GM19438 (cell line): ENCODE measurements around the gene ZNRD2.
A peak's percentile ranks its signal among the peaks of the same experiment; 100 is the strongest.

ENCODE experiments used
- ATAC-seq: cut with Tn5 transposase; IDR thresholded peaks from one replicate; pipeline ENCODE4 v1.9.1; 2021; ENCODE audit warnings: low read depth; ENCODE audit not compliant: unreplicated experiment

Gene ZNRD2

DNA sequence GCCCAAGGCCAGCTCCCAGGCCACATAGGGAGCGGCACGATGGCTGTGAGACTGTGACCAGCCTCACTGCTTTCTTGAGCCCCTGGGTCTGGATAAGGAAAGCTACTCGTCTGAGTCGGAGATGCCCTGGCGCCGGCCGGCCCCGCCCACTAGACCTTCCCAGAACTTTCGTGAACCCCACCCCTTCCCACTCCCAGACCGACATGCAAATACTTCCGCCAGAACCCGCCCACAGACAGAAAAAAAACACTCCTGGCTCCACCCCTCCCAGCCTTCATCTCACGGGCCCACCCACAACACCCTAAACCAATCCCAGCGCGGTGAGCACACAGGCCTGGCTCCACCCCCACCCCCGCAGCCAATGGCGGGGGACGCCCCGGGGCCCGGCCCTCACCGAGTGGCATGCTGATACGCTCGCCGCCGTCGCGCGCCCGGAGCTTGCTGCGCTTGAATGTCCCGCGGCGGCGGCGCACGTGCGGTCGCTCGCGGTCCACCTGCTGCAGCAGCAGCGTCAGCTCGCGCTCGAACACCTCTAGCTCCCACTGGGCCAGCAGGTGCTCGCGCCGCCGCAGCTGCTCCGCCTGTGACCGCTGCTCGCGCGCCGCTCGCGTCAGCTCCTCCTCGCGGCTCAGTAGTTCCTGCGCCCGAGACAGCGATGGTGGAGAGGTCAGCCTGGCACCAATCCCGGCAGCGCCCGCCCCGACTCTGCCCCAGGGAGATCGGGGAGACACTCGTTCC lies 36.8 kb downstream of the ZNRD2 start:
- no peak for ATAC-seq

DNA sequence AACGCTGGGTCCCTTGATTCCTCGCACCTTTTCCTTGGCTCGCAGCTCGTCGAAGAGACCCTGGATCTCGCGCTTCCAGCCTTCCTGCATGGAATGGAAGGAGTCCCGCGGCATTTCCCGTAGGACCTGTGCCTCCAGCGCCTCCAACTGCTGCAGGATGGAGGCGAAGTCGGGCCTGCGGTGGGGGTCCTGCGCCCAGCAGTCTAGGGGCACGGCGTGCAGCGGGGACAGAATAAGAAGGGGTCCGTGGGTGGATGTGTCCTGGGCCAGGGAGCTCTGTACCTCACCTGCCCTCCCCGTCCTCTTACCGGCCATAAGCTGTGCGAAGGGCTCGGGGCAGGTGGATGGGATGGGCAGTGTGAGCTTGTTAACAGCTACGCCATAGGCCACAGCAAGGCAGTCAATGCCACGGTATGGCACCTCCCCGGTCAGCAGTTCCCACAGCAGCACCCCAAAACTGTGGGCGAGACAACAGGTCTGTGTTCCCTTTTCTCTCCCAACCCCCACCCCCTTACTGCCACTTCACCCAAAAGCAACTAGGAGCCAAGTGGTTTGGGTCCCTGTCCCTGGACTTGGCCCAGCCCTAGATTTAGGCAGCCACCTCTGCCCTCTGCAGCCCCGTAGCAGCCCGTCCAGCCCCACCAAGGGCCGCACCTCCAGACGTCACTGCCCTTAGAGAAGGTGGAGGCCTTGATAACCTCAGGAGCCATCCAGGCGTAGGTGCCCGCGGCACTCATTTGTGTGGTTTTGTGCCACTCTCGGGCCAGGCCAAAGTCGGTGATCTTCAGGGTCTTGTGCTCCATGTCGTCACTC lies 37.5 kb downstream of the ZNRD2 start:
- no peak for ATAC-seq

DNA sequence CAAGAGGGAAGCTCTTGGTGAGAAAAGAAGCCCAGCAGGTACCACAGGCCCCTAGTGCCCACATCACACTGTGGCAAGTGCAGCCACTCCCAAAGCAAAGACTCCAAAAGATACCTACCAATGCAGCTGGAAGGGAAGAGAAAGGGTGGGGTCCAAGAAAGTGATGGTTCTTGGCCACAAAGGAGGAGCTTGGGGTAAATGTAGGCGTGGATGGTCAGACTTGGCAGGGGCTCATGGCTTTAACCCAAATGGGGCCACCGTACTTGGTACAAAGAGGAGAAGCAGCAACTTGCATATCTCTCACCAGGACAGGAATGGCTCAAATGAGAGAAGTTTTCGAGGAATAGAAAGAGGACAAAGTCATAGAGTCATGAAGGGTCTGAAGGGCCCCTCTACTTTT lies 39.0 kb downstream of the ZNRD2 start:
- no peak for ATAC-seq

DNA sequence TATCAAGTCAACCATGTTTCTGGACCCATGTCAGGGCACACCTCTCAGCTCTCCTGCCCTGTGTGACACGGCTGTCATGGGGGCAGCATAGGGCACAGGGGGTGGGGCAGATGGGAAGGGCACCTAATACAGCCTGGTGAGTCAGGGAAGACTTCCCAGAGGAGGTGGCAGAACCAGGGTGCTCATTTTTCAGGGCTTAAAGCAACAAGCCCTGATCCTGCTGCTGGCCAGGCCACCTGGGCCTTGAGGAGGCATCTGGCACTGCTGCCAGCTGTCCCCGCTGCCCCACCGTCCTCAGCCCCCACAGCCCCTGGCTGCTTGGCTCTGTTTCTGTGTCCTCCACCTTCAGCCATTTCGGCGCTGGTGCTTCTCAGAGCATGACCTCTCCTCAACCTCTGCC lies 39.4 kb downstream of the ZNRD2 start:
- no peak for ATAC-seq

DNA sequence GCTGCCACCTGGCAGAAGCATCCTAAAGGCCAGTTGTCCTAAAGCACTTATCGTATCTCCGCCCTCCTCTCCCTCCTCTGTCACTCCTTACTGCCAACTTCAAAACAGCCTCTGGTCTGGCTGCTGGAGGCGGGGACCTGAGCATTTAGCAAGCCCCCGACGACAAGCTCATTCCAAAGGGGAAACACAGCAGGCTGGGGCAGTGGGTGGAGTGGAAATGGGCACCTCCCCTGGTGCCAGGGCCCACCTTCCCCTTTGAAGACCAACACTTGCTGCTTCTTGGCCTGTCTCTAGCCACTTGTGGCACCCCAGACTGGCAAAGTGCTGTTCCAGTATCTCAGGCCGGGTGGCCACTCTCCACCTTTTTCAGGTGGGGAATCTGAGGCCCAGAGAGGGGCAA lies 40.1 kb downstream of the ZNRD2 start:
- ATAC-seq: no peak

DNA sequence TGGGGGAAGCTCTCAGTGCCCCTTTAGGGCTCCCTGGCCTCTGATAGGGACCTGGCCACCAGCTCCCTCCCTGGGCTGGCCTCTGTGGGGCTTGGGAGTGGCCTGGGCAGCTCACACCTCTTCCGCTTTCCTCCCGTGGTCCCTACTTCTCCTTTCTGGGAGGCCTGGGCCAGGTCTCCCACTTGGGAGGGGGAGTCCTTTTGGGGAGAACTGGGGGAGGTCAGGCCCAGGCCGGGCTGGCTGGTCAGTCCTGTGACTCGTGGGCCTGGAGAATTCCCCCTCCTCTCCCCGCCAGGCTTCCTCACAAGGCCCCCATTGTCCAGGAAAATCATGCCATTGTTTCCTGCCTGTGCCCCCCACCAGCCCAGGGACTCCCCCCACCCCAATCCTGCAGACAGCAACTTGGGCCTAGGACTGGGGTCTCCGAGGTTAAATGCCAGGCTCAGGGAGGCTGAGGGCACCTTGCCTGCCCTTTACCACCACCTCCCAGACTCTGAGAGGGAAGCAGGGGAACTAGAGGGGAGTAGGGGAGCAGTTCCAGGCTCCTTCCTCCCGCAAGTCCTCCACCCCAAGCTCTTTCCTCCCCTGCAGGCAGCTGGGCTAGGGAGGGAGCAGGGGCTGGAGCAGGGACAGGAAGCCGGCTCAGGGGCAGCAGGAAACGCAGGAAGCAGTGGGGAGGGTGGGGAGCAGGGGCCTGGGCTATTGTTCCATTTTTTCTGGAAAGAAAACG lies 40.9 kb downstream of the ZNRD2 start:
- ATAC-seq: no peak

DNA sequence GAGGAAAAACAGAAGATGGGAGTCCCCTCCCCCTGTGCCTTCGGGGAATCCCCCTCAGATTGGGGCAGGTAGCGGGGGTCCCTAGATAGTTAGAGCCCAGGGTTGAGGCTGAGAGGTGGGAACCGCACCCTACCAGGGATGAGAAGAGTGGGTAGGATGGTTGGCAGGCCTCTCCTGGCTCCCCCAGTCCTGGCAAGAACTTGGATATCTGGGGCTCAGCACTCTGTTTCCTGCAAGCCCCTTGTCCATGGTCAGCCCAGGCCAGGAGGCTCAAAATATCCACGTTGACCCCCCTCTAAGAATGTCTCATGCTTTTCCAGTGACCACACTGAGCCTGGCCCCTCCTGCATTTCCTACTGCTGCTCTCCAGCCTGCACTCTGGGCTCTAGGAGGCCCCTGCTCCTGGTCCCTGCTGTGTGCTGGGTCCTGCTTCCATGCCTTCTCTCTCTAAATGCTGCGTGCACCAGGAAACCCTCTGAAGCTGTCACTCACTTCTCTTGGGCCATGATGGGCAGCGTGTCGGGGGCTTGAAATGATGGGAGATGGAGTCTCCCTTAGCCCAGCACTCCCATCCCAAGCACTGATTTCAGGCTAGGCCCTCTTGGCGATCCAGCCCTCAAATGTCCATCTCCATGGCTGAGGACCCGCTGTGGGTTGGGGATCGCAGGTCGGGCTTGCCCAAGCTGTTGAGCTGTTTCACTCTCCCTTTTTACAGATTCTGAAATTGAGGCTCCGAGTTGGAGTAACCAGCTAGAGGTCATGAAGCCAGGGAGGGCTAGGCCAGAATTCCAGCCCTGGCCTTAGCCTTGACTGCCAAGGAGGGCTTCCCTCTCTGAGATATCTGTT lies 41.7 kb downstream of the ZNRD2 start:
- ATAC-seq: no peak

DNA sequence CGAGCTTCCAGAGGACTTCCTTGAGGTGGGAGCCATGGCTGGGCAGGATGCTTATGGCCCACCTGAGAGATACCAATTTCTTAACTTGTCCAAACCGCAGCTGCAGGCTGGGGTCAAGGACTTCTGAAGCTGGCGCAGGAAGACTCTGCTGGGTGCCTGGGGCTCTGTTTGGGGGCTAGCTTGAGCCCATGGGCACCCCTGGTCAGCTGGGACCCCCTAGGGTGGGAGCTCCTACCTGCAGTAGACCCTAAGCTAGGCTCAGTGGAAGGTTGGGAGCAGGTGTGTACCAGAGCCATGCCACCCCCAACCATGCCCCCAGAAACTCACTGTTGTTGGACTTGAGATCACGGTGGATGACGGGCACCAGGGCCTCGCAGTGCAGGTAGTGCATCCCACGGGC lies 42.4 kb downstream of the ZNRD2 start:
- ATAC-seq: no peak

DNA sequence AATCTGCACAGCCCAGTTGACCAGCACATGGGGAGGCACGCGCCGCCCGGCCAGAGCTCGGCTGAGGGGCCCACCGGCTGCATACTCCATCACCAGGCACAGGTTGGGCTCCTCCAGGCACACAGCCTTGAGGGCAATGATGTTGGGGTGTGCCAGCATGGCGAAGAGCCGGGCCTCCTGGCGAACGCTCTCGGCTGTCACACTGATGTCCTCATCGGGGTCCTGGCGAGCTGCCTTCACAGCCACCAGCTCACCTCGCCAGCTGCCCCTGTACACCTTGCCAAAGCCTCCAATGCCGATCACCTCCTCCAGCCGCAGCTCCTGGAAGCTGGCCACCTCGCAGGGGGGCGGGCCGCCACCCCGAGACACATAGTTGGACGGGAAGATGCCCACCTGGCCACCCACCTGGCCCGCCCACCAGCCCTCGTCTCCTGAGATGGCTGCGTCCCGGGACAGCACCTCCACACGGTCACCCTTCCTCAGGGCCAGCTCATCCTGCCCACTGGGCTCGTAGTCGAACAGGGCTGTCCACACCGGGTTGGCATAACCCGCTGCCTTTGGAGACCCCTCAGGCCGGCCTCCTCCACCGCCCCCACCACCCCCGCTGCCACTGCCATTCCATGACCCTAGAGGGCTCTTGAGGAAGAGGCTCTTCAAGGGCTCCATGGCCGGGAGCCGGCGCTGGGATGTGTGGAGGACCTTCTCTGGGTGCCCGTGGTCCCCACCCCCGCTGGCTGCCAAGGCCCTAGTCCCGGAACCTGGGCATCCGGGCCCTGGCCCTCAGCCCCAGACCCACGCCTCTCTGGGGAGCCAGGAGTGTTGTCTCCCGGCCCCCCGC lies 43.0 kb downstream of the ZNRD2 start:
- ATAC-seq: no peak

DNA sequence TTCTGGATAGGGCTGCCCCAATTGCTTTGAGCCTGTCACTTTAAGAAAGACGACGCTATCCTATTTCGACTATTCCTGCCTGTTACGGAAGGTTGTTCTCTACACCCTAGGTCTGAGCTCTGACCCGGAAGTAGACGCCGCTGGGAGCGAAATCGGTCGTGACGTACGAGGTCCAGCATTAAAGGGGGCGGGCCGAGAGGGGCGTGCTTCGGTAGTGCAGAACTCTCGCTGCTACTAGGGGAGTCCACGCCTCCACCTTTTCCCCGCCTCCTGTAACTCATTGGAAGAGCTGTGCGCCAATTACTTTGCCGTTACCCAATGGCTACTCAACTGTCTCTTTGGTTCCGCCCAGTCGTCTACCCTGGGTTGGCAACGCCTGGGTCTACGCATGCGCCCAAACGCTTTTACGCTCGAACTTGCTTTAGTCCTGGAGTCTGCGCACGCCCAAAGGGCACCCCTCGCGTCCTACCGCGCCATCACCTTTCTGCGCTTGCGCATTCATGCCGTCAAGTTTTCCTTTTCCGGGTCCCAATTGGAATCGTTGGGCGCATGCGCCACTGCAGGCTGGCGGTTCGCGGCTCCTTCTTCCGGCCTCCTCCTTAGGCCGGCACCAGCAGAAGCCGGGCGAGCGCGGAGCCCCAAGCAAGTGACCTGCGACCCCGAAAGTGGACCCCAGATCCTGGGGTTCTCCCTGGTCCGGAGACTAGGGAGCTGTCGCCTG lies 45.1 kb downstream of the ZNRD2 start, which contains the start of gene PCNX3:
TSS of gene PCNX3 (plus strand) at position 548 of the 721 bp plus-strand sequence. CDS start 536 bp downstream, outside the sequence.
- peak; percentile 73 for ATAC-seq

DNA sequence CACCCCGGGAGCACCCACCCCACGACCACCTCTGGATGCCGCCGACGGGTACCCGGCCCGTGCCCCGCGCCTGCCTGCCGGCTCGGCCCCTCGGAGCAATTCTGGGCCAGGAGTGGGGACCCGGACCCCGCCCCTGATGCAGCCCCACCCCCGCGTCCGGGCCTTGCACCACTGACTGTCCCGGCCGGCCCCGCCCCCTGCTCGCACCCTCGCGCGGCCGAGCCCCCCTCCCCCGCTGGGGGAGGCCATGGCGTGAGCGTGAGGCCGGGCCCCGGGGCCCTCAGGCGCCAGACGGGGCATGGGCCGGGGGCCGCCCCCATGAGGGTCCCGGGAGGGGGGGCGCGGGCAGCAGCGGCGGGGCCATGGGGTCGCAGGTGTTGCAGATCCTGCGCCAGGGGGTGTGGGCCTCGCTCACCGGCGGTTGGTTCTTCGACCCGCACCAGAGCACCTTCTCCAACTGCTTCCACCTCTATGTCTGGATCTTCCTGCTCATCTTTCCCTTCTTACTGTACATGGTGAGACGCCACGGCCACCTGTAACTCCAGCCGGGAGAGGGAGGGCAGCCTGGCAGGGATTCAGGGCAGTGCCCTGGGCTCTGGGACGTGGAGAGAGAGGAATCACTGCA lies 45.8 kb downstream of the ZNRD2 start:
- peak; percentile 6 for ATAC-seq

DNA sequence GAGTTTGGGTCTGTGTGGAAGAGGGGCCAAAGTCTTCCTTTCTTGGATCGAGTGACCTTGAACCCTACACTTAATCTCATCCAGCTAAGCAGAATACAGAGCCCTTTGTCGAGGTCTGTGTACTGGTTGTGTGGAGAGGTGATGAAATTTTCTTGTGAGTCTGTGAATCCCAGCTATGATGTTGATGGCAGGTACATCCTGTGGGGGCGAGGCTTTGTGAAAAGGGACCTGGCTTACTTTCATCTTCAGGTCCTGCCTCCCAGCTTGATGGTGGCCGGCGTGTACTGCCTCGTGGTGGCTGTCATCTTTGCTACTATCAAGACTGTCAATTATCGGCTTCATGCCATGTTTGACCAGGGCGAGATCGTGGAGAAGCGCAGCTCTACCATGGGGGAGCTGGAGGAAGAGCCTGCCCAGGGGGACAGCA lies 46.3 kb downstream of the ZNRD2 start:
- ATAC-seq: no peak

DNA sequence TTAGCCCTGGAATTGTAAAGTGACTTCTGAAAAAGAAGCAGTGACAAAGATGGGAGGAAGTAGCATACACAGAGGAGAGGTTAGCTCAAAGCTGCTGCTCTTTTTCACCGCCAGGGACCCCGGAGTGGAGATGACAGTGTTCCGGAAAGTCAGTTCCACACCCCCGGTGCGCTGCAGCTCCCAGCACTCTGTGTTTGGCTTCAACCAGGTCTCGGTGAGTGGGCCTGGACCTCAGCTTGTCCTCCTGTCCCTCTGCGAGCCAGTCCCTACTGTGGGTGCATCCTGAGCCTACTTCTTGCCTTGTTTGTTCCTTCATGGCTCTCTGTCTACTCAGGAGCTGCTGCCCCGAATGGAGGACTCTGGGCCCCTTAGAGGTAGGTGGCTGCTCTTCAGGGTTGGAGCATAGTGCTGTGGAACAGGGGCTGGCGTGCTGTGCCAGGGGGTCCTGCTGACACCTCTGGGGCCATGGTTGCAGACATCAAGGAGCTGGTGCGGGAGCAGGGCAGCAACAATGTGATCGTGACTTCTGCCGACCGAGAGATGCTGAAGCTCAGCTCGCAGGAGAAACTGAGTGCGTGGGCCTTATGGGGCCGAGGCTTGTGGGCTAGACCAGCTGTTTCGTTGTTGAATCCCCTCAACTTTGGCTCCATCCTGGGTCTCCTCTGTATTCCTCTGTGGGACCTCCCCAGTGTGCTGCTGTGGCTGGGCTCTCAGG lies 47.0 kb downstream of the ZNRD2 start:
- ATAC-seq: no peak

DNA sequence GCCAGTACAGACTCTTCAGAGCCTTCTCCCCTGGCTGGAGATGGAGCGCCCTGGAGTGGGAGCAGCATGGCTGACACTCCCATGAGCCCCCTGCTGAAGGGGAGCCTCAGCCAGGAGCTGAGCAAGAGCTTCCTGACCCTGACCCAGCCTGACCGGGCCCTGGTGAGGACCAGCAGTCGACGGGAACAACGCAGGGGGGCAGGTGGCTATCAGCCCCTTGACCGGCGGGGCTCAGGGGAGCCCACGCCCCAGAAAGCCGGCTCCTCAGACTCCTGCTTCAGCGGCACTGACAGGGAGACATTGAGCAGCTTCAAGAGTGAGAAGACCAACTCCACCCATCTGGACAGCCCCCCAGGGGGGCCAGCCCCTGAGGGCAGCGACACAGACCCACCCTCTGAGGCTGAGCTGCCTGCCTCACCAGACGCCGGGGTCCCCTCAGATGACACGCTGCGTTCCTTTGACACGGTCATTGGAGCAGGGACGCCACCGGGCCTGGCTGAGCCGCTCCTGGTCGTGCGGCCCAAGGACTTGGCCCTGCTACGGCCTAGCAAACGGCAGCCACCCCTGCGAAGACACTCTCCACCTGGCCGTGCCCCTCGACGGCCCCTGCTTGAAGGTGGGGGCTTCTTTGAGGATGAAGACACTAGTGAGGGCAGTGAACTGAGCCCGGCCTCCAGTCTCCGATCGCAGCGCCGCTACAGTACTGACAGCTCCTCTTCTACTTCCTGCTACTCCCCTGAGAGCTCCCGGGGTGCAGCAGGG lies 47.9 kb downstream of the ZNRD2 start:
- no peak for ATAC-seq

DNA sequence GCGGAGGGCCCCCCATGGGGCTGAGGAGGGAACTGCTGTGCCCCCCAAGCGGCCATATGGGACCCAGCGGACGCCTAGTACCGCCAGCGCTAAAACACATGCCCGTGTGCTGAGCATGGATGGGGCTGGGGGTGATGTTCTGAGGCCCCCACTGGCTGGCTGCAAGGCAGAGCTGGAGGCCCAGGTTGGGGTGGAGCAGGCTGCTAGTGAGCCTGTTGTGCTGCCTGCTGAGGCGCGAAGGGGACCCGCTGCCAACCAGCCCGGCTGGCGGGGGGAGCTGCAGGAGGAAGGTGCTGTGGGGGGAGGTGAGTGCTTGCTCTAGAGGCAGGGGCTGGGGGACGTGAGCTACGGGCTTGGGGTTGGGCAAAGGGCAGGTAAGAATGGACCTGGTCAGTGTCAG lies 48.5 kb downstream of the ZNRD2 start:
- no peak for ATAC-seq

DNA sequence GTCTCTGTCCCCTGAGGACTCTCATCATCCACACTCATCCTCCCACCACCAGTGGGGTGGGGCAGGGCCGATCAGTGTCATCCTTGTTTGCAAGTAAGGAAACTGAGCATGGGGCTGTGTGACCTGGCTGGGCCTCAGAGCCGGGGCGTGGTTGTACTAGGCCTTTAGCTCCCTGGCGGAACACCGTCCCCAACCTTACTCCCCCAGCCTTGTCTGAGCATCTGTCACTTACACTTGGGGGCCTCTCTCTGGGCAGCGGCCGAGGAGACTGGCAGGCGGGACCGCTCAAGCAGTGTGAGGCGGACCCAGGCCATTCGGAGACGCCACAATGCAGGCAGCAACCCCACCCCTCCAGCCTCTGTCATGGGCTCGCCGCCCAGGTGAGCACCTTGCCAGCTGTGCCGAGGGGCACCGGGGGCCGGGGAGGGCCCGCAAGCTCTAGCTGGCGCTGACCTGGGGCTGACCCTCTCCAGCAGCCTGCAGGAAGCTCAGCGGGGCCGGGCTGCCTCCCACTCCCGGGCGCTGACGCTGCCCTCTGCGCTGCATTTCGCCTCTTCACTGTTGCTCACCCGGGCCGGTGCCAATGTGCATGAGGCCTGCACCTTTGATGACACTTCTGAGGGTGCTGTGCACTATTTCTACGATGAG lies 49.1 kb downstream of the ZNRD2 start:
- no peak for ATAC-seq

DNA sequence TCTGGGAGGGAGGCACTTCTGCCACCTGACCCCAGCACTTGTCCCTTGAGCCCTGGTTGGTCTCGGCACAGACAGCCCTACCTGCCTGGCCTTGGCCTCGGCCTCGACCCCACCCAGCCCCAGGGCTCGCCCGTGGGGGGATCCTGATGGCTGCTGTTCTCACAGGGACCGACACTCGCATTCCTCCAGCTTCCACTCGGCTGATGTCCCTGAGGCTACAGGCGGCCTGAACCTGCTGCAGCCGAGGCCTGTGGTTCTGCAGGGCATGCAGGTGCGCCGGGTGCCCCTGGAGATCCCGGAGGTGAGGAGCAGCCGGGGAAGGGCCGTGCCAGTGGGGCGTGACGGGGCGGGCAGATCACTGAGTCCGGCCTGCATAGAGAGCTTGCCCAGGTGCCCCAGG lies 50.4 kb downstream of the ZNRD2 start:
- ATAC-seq: no peak
